ENCODE measurements around the gene TMEM181. TPM values are rescaled to one million over a fixed set of nuclear protein-coding genes. Genes with fewer than 3 reads are reported as not detected.
A peak's percentile ranks its signal among the peaks of the same experiment; 100 is the strongest.
"Not testable (repeated sequence)": the region's sequence is repeated elsewhere in the genome, so short reads cannot be mapped to it uniquely, and the experiment has no call there.

Gene TMEM181
- total RNA-seq, 1 experiment from 2014 or later, result 38.0 TPM

- no TSS peak for BruUV-seq (replicated peaks)
- CTCF ChIA-PET, result no interaction called here
- no peak within 1 kb of the TSS for H3K4me3 ChIP-seq (ENCODE audit: low read depth in 2 of 2, low read length in 2 of 2)
Observed at GRCh38 chr6:158649289-158650143, 89.6 kb downstream of the TMEM181 start, which contains the start of gene SYTL3. SYTL3 (plus strand) TSS chr6:158650054; CDS start chr6:158663269, 13,215 bp downstream.

GRCh38 chr6:158651981-158652737 lies 92.3 kb downstream of the TMEM181 start:
- intact Hi-C loops (cut with micrococcal nuclease; ENCODE audit: unreplicated experiment); H3K27me3 ChIP-seq (ENCODE audit: control insufficient read depth, insufficient read depth, low read length); ATAC-seq; DNase-seq (ENCODE audit: low read depth, low spot score); in situ Hi-C loops (cut with HindIII; ENCODE audit: low pct_unique_long_range_greater_than_20kb, low sequenced_read_pairs); CTCF ChIA-PET; H3K27ac ChIP-seq (ENCODE audit: low read length); H3K36me3 ChIP-seq (ENCODE audit: control insufficient read depth, insufficient read depth, low read length); H3K9me3 ChIP-seq (ENCODE audit: control insufficient read depth, insufficient read depth, low read depth, low read length); BruUV-seq (replicated peaks); H3K4me3 ChIP-seq (ENCODE audit: low read depth in 2 of 2, low read length in 2 of 2): not testable (repeated sequence)
- peaks cover 18% of the 10 kb centered on the region for H3K4me1 ChIP-seq (ENCODE audit: control insufficient read depth, insufficient read depth, low read length)
- POLR2A ChIA-PET, result interaction anchor here (0.6 kb wide), 1 partner anchor 39 kb away, joined by 3 read pairs; no protein-coding TSS in a partner anchor

More at GRCh38 chr6:158649289-158650143, 89.6 kb downstream of the TMEM181 start, which contains the start of gene SYTL3:
- no peaks in the 10 kb centered on the region for H3K27me3 ChIP-seq (ENCODE audit: control insufficient read depth, insufficient read depth, low read length)
- H3K36me3 ChIP-seq (ENCODE audit: control insufficient read depth, insufficient read depth, low read length), result no peaks in the 10 kb centered on the region
- no peak for DNase-seq (ENCODE audit: low read depth, low spot score)
- peaks cover 28% of the 10 kb centered on the region for H3K4me1 ChIP-seq (ENCODE audit: control insufficient read depth, insufficient read depth, low read length)
- H3K9me3 ChIP-seq (ENCODE audit: control insufficient read depth, insufficient read depth, low read depth, low read length), result no peaks in the 10 kb centered on the region
- H3K27ac ChIP-seq (ENCODE audit: low read length), result no peak within 1 kb of the TSS
- intact Hi-C loops (cut with micrococcal nuclease; ENCODE audit: unreplicated experiment), result no loop called here
- in situ Hi-C loops (cut with HindIII; ENCODE audit: low pct_unique_long_range_greater_than_20kb, low sequenced_read_pairs), result no loop called here
- POLR2A ChIA-PET, result interaction anchor here (0.6 to 0.7 kb wide), 2 partner anchors 53 to 90 kb away, joined by 3 read pairs; no protein-coding TSS in a partner anchor
- TF ChIP-seq POLR2AphosphoS5 (IDR thresholded peaks at IDR 0.05; ENCODE audit: low read depth, low read length) (no peak), TCF7L2 (IDR thresholded peaks at IDR 0.05; ENCODE audit: low read depth, low read length) (no peak), SIN3A (IDR thresholded peaks at IDR 0.05; ENCODE audit: borderline replicate concordance, insufficient read depth, low read depth, low read length) (no peak), CTCF (IDR thresholded peaks at IDR 0.05) (no peak), REST (IDR thresholded peaks at IDR 0.05; ENCODE audit: insufficient read depth in 1 of 2, low read depth in 2 of 2, low read length in 1 of 2) (no peak)
- peak; percentile 32; the same call in 1 of the 2 replicates for ATAC-seq

Data from Panc1 (cell line).